Common myeloid progenitor, CD34-positive (primary cell): ENCODE measurements around the gene CDC34.

Experiments used
- CTCF ChIA-PET: fragments of 350-600 bp; sonication (Branson Sonifier 250); formaldehyde crosslinking; loops from one replicate; lab custom pipeline; 2021; ENCODE audit warnings: antibody characterized with exemption; lab: Charles Lee
- POLR2A ChIA-PET: fragments of 350-600 bp; sonication (Branson Sonifier 250); formaldehyde crosslinking; loops from one replicate; lab custom pipeline; 2021; ENCODE audit warnings: antibody characterized with exemption; lab: Charles Lee
- DNase-seq, 3 donors: peaks; one replicate each; pipeline versions ENCODE4 v3.0.0 to v3.0.0-alpha.2; 2013
- H3K27ac ChIP-seq, 2 experiments: 1 replicate in 1 of 2; 2 replicates in 1 of 2; pipeline ENCODE4 v1.7.0; 2013; ENCODE audit warnings: inconsistent platforms in 2 of 2, low read length in 2 of 2, mild to moderate bottlenecking in 2 of 2, low read depth in 1 of 2, moderate library complexity in 1 of 2; ENCODE audit not compliant: severe bottlenecking in 2 of 2, insufficient read depth in 1 of 2, poor library complexity in 1 of 2
- H3K27me3 ChIP-seq, 5 experiments: replicated peaks in 2 of 5; 1 replicate in 3 of 5; 2 replicates in 2 of 5; pipeline versions ENCODE4 v1.6.1 to v1.7.0; 2013; ENCODE audit warnings: low read length in 4 of 5, mild to moderate bottlenecking in 2 of 5, moderate library complexity in 2 of 5, inconsistent platforms in 1 of 5; ENCODE audit not compliant: insufficient read depth in 5 of 5, control insufficient read depth in 4 of 5
- H3K36me3 ChIP-seq, 4 experiments: 1 replicate in 2 of 4; 2 replicates in 2 of 4; pipeline versions ENCODE4 v1.6.1 to v1.7.0; 2013; ENCODE audit warnings: low read length in 3 of 4, control low read depth in 1 of 4, mild to moderate bottlenecking in 1 of 4; ENCODE audit not compliant: control insufficient read depth in 4 of 4, insufficient read depth in 4 of 4
- H3K4me1 ChIP-seq, 4 experiments: 1 replicate in 3 of 4; 2 replicates in 1 of 4; pipeline versions ENCODE4 v1.6.1 to v1.7.1; 2013; ENCODE audit warnings: low read length in 3 of 4, mild to moderate bottlenecking in 3 of 4, control low read depth in 1 of 4, inconsistent platforms in 1 of 4, moderate library complexity in 1 of 4; ENCODE audit not compliant: control insufficient read depth in 4 of 4, insufficient read depth in 4 of 4; ENCODE audit errors: control extremely low read depth in 1 of 4
- H3K4me3 ChIP-seq, 7 experiments: 1 replicate in 4 of 7; 2 replicates in 3 of 7; pipeline versions ENCODE4 v1.5.1 to v1.7.0; 2013; ENCODE audit warnings: mild to moderate bottlenecking in 7 of 7, low read length in 6 of 7, moderate library complexity in 6 of 7, inconsistent platforms in 2 of 7, low read depth in 2 of 7, control low read depth in 1 of 7; ENCODE audit not compliant: insufficient read depth in 4 of 7, control insufficient read depth in 1 of 7; ENCODE audit errors: extremely low read depth in 1 of 7
- H3K9me3 ChIP-seq, 5 experiments: 1 replicate in 4 of 5; 2 replicates in 1 of 5; pipeline versions ENCODE4 v1.6.1 to v1.7.1; 2013; ENCODE audit warnings: low read length in 4 of 5, mild to moderate bottlenecking in 2 of 5, inconsistent platforms in 1 of 5, low read depth in 1 of 5, moderate library complexity in 1 of 5; ENCODE audit not compliant: control insufficient read depth in 4 of 5, insufficient read depth in 2 of 5; ENCODE audit errors: control extremely low read depth in 1 of 5
- WGBS: methylation state at CpG from one replicate; pipeline ENCODE4 v1.1.5; 2013; ENCODE audit not compliant: insufficient coverage; 5-methylcytosine and 5-hydroxymethylcytosine counted together

CDC34 gene

DNA sequence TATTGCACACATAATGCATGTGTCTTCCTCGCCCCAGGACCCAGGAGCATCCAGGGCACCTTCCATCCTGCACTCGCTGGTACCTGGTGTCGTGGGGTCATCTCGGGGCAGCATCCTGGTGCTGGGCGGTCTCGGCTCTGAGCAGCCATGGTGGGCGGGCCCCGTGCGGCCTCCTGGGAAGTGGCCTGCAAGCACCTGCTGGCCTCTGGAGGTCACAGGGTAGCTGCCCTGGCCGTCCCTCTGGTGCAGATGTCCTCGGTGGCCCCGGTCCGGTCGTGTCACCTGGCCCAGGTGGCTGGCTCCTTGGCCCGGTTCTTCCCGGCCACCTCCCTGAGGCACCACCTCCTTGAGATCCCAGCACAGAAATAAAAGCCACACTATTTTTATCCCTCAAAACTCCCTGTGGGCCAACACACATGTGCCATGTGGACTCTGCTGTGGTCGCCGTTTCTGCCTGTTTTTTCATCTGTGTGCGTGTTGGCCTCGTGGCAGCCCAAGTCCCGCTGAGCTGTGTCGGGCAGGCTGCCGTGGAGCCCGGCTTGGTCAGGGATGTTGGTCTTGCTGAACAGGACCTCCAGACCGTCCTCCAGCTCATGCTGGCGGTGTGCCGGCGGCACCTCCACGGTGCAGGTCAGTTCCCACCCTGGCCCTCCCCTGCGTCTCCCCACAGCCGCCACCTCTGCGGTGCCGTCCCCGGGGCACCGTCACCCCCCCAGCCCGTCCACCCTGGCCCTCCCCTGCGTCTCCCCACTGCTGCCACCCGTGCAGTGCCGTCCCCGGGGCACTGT is 7.3 kb downstream of the CDC34 start:
- H3K4me3 ChIP-seq = no peak overlapping the region
- POLR2A ChIA-PET = no interaction called here
- H3K27me3 ChIP-seq = no peaks in the 10 kb centered on the region
- H3K4me1 ChIP-seq = peaks cover 0 to 7% (median 3%) of the 10 kb centered on the region in 4 experiments
- no peak for DNase-seq
- H3K9me3 ChIP-seq = no peaks in the 10 kb centered on the region
- H3K27ac ChIP-seq = no peak overlapping the region
- CTCF ChIA-PET = no interaction called here
- peaks cover 11 to 57% (median 40%) of the 10 kb centered on the region in 4 experiments for H3K36me3 ChIP-seq
- 95% methylated on average over 34 of the region's 40 CpGs for WGBS

DNA sequence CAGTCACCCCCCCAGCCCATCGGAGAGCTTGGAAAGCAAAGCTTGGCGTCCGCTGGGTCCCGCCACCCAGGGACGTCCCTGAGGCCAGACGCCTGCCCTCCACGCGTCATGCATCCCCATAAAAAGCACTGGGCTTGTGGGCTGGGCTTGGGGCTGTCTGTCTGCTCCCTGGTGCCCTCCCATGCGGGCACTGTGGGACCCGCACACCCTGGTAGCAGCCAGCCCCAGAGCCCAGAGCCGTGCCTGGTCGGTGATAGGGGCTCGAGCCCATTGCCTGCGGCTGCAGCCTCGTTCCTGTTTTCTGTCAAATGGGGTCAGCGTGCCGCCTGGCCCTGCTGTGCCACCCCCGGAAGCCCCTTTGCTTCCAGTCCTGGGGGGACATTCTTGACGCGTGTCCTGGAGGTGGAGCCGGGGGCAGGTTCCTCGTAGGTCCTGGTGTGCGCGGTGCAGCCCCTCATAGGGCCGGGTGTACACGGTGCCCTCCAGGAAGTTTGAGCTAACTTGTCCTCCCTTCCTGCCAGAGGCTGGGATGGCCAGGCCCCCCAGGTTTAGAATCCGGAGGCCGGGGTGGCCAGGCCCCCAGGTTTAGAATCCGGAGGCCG is 8.0 kb downstream of the CDC34 start:
- no peaks in the 10 kb centered on the region for H3K9me3 ChIP-seq
- POLR2A ChIA-PET = no interaction called here
- H3K36me3 ChIP-seq = peaks cover 11 to 57% (median 40%) of the 10 kb centered on the region in 4 experiments
- peaks cover 0 to 4% (median 0%) of the 10 kb centered on the region in 5 experiments for H3K27me3 ChIP-seq
- H3K4me3 ChIP-seq = no peak overlapping the region
- peaks cover 0 to 4% (median 2%) of the 10 kb centered on the region in 4 experiments for H3K4me1 ChIP-seq
- no peak overlapping the region for H3K27ac ChIP-seq
- WGBS = 94% methylated on average over 23 of the region's 30 CpGs
- no peak for DNase-seq
- CTCF ChIA-PET = no interaction called here

DNA sequence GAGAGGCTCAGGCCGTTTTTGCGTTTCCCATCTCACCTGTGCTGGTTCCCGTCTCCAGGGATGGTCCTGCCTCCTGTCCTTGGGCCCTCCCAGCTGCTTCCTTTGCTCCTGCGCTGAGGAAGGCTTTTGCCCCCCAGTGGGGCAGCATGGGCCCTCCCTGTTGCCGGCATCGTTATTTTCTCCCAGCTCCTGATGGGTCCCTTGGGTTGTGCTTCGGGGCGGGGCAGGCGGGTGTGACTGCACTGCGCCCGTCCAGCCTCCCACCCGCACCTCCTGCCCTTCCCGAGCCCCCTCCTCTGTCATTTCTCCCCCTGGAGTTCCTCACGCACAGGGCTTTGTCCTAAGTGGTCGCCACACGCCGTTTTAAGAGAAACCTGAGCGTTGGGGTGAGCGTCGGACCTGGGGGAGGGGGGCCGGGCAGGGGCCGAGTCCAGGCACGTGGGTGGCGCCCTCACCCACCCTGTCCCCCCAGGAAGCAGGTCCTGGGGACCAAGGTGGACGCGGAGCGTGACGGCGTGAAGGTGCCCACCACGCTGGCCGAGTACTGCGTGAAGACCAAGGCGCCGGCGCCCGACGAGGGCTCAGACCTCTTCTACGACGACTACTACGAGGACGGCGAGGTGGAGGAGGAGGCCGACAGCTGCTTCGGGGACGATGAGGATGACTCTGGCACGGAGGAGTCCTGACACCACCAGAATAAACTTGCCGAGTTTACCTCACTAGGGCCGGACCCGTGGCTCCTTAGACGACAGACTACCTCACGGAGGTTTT is 9.5 kb downstream of the CDC34 start:
- peaks cover 0 to 10% (median 0%) of the 10 kb centered on the region in 5 experiments for H3K27me3 ChIP-seq
- ChIA-PET POLR2A (no interaction called here), CTCF (no interaction called here)
- peaks cover 11 to 48% (median 36%) of the 10 kb centered on the region in 4 experiments for H3K36me3 ChIP-seq
- H3K9me3 ChIP-seq = no peaks in the 10 kb centered on the region
- no peak overlapping the region for H3K4me3 ChIP-seq
- whole genome bisulfite sequencing = 93% methylated on average over 40 of the region's 51 CpGs
- no peak overlapping the region for H3K27ac ChIP-seq
- no peak for DNase-seq
- peaks cover 0 to 4% (median 2%) of the 10 kb centered on the region in 4 experiments for H3K4me1 ChIP-seq

DNA sequence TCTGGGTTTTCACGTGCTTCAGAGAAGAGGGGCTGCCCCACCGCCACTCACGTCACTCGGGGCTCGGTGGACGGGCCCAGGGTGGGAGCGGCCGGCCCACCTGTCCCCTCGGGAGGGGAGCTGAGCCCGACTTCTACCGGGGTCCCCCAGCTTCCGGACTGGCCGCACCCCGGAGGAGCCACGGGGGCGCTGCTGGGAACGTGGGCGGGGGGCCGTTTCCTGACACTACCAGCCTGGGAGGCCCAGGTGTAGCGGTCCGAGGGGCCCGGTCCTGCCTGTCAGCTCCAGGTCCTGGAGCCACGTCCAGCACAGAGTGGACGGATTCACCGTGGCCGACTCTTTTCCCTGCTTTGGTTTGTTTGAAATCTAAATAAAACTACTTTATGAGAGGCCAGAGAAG is 10.1 kb downstream of the CDC34 start:
- H3K27me3 ChIP-seq = peaks cover 0 to 10% (median 0%) of the 10 kb centered on the region in 5 experiments
- ChIA-PET POLR2A (no interaction called here), CTCF (no interaction called here)
- H3K27ac ChIP-seq = no peak overlapping the region
- WGBS = 95% methylated on average over 26 of the region's 26 CpGs
- H3K4me3 ChIP-seq = no peak overlapping the region
- peaks cover 0 to 4% (median 2%) of the 10 kb centered on the region in 4 experiments for H3K4me1 ChIP-seq
- H3K9me3 ChIP-seq = no peaks in the 10 kb centered on the region
- H3K36me3 ChIP-seq = peaks cover 9 to 41% (median 30%) of the 10 kb centered on the region in 4 experiments
- no peak for DNase-seq

DNA sequence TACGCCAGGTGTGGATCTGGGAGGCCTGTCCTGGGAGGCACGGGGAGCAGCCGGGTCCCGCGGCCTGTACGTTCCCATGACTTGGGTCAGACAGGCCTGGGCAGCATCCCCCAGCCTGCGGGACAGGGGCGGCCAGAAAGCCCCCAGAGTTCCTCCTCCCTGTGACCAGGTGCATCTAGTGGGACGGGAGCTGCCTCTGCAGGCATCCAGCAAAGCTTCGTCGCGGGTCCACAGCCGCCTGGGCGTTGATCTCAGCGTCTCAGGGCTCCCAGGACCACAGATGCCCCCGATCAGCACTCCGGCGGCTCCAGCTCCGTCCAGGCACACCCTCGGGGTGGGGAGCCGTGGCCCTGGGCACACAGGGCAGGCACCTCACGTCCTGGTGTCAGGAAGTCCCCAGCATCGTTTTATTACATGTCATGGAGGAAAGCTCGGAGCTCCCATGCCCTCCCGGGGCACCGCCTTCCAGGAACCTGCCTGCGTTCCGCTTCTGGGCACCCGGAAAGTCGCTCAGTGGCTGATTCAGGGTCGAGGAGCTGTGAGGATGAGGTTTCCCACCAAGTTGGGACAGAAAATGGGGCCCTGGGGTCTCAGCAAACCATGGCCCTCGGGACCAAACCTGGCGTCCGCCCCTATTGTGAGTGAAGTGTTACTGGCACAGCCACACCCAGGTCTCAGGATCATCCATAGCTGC is 10.8 kb downstream of the CDC34 start:
- no peak overlapping the region for H3K4me3 ChIP-seq
- ChIA-PET POLR2A (no interaction called here), CTCF (interaction anchor here (1.2 kb wide), 1 partner anchor 9 kb away, joined by 6 read pairs; no protein-coding TSS in a partner anchor)
- H3K27ac ChIP-seq = no peak overlapping the region
- peaks cover 0 to 4% (median 2%) of the 10 kb centered on the region in 4 experiments for H3K4me1 ChIP-seq
- peaks cover 7 to 36% (median 26%) of the 10 kb centered on the region in 4 experiments for H3K36me3 ChIP-seq
- 92% methylated on average over 34 of the region's 34 CpGs for WGBS
- no peaks in the 10 kb centered on the region for H3K9me3 ChIP-seq
- peaks cover 0 to 10% (median 0%) of the 10 kb centered on the region in 5 experiments for H3K27me3 ChIP-seq
- DNase-seq = no peak

DNA sequence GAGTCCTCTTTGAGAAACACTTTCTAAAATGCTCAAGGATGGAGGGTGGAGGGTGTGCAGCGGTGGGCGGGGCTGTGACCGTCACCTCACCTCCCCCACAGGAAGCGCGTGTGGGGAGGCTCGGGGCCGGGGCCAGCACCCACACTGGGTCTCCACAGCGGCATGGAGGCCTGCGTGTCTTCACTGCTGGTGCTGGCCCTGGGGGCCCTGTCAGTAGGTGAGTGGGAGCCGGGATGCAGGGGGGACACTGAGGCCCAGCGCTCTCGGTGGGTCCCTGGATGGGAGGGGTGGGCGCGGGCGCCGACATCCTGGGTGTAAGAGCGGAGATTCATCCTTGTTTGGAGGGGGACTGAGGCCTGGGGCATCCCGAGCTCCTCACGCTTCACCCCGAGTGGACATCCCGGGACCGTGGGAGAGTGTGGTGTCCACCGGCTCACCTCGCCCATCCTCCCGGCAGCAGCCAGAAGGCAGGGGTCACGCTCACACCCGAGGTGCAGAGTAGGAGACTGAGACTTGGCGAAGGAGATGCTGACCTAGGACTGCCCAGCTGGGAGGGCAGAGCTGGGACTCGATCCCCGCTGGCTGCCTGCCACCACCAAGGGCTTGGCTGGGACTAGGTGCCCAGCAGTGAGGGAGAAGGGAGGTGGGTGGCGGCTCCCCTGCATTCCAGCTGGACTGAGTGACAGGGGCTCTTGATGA is 12.5 kb downstream of the CDC34 start, which contains the start of gene GZMM:
GZMM (plus strand) TSS at position 144 of the 699 bp plus-strand sequence; CDS start at position 163, 19 bp downstream.
- ChIA-PET POLR2A (no interaction called here), CTCF (no interaction called here)
- Histone ChIP-seq H3K27me3 (peaks cover 0 to 10% (median 0%) of the 10 kb centered on the region in 5 experiments), H3K27ac (no peak within 1 kb of the TSS), H3K4me1 (peaks cover 0 to 4% (median 2%) of the 10 kb centered on the region in 4 experiments), H3K4me3 (no peak within 1 kb of the TSS), H3K36me3 (peaks cover 3 to 22% (median 15%) of the 10 kb centered on the region in 4 experiments), H3K9me3 (no peaks in the 10 kb centered on the region)
- peak in 2 of 3 donors; percentile 45 to 53 for DNase-seq
- WGBS = 88% methylated on average over 17 of the region's 31 CpGs
